Measurements from ENCODE around the gene TRMT2B.
"Not testable (repeated sequence)": the region's sequence is repeated elsewhere in the genome, so short reads cannot be mapped to it uniquely, and the experiment has no call there.

Gene TRMT2B

GRCh38 chrX:100995469-100995868 lies 56.4 kb downstream of the TRMT2B start:
- TF ChIP-seq CTCF (IDR thresholded peaks at IDR 0.05; ENCODE audit: control insufficient read depth, extremely low read depth, insufficient read depth), result no peak
- no peak for DNase-seq (ENCODE audit: low read depth)

GRCh38 chrX:100994352-100995281 lies 57.3 kb downstream of the TRMT2B start:
- TF ChIP-seq CTCF (IDR thresholded peaks at IDR 0.05; ENCODE audit: control insufficient read depth, extremely low read depth, insufficient read depth), result no peak
- DNase-seq (ENCODE audit: low read depth), result no peak
- H3K4me3 ChIP-seq (ENCODE audit: low read depth, low read length), result no peak overlapping the region

More at GRCh38 chrX:100995469-100995868, 56.4 kb downstream of the TRMT2B start:
- no peak overlapping the region for H3K4me3 ChIP-seq (ENCODE audit: low read depth, low read length)

- no peak for TF ChIP-seq CTCF (IDR thresholded peaks at IDR 0.05; ENCODE audit: control insufficient read depth, extremely low read depth, insufficient read depth)
- no peak for DNase-seq (ENCODE audit: low read depth)
- no peak overlapping the region for H3K4me3 ChIP-seq (ENCODE audit: low read depth, low read length)
These were observed 61.8 kb downstream of the TRMT2B start for GRCh38 chrX:100990139-100990538.

GRCh38 chrX:100984818-100985217 lies 67.1 kb downstream of the TRMT2B start:
- DNase-seq (ENCODE audit: low read depth), result no peak
- no peak for TF ChIP-seq CTCF (IDR thresholded peaks at IDR 0.05; ENCODE audit: control insufficient read depth, extremely low read depth, insufficient read depth)
- no peak overlapping the region for H3K4me3 ChIP-seq (ENCODE audit: low read depth, low read length)

GRCh38 chrX:100981498-100981845 lies 70.4 kb downstream of the TRMT2B start:
- not testable (repeated sequence) for H3K4me3 ChIP-seq (ENCODE audit: low read depth, low read length); DNase-seq (ENCODE audit: low read depth)

- no peak for DNase-seq (ENCODE audit: low read depth)
- no peak for TF ChIP-seq CTCF (IDR thresholded peaks at IDR 0.05; ENCODE audit: control insufficient read depth, extremely low read depth, insufficient read depth)
- H3K4me3 ChIP-seq (ENCODE audit: low read depth, low read length), result no peak overlapping the region
These were observed 71.1 kb downstream of the TRMT2B start for GRCh38 chrX:100980608-100981497.
